Testis (tissue), 2 donors: ENCODE data around the gene RIMS1.

Source experiments
- CTCF ChIP-seq, 3 experiments: fragments of 450-650 bp in 2 of 3; fragments of 200-600 bp in 1 of 3; sonication (generic) in 1 of 3; IDR thresholded peaks; one replicate each; pipeline ENCODE4 v1.5.1; 2016 to 2019; ENCODE audit warnings: antibody characterized with exemption in 3 of 3, mild to moderate bottlenecking in 2 of 3, moderate library complexity in 1 of 3
- POLR2A ChIP-seq: fragments of 450-650 bp; IDR thresholded peaks from one replicate; pipeline ENCODE4 v1.6.1; 2017; ENCODE audit warnings: antibody characterized with exemption, mild to moderate bottlenecking, moderate library complexity

GRCh38 chr6:72217626-72218025 is 331.3 kb downstream of the RIMS1 start:
- TF ChIP-seq CTCF (IDR thresholded peaks at IDR 0.05): no peak
- no peak for TF ChIP-seq POLR2A
